GM23338 (cell line): ENCODE data around the gene CNOT6L. TPM values are rescaled to one million over a fixed set of nuclear protein-coding genes. Genes with fewer than 3 reads are reported as not detected.

Source experiments
- ATAC-seq: fragments of 200-7000 bp; cut with Tn5 transposase; 3 replicates; pipeline ENCODE4 v1.9.1; 2020
- DNase-seq: peaks from one replicate; pipeline ENCODE4 v3.0.0-alpha.2; 2015; ENCODE audit warnings: low spot score
- H2AFZ ChIP-seq: fragments of 200-600 bp; sonication (generic); 2 replicates; pipeline ENCODE4 v1.8.0; 2016; ENCODE audit warnings: antibody characterized with exemption, mild to moderate bottlenecking, moderate library complexity
- H3F3A ChIP-seq: fragments of 200-600 bp; sonication (generic); replicated peaks from 2 replicates; pipeline ENCODE4 v1.8.0; 2017; ENCODE audit warnings: antibody characterized with exemption, mixed run types, low read depth
- H3K27ac ChIP-seq: fragments of 200-600 bp; sonication (generic); 2 replicates; pipeline ENCODE4 v1.6.1; 2016; ENCODE audit warnings: low read depth
- H3K27me3 ChIP-seq: fragments of 200-600 bp; sonication (generic); 2 replicates; pipeline ENCODE4 v1.8.0; 2016; ENCODE audit warnings: mild to moderate bottlenecking, mixed run types, moderate library complexity; ENCODE audit not compliant: insufficient read depth
- H3K36me3 ChIP-seq: fragments of 200-600 bp; sonication (generic); 2 replicates; pipeline ENCODE4 v1.8.0; 2016; ENCODE audit warnings: mild to moderate bottlenecking; ENCODE audit not compliant: insufficient read depth
- H3K4me1 ChIP-seq: fragments of 200-600 bp; sonication (generic); 2 replicates; pipeline ENCODE4 v1.8.0; 2016; ENCODE audit warnings: mild to moderate bottlenecking, moderate library complexity; ENCODE audit not compliant: insufficient read depth
- H3K4me2 ChIP-seq: fragments of 200-600 bp; sonication (generic); 2 replicates; pipeline ENCODE4 v1.7.1; 2017; ENCODE audit warnings: mixed run types
- H3K4me3 ChIP-seq: fragments of 200-600 bp; sonication (generic); 2 replicates; pipeline ENCODE4 v1.6.1; 2016; ENCODE audit warnings: mixed run types
- H3K79me2 ChIP-seq: fragments of 200-600 bp; sonication (generic); replicated peaks from 2 replicates; pipeline ENCODE4 v1.8.0; 2017; ENCODE audit warnings: mild to moderate bottlenecking; ENCODE audit not compliant: insufficient read depth
- H3K9me2 ChIP-seq: fragments of 200-600 bp; sonication (generic); 2 replicates; pipeline ENCODE4 v1.8.0; 2017; ENCODE audit not compliant: insufficient read depth
- H4K20me1 ChIP-seq: fragments of 200-600 bp; sonication (generic); replicated peaks from 2 replicates; pipeline ENCODE4 v1.8.0; 2017; ENCODE audit warnings: mild to moderate bottlenecking; ENCODE audit not compliant: insufficient read depth
- H3K27ac Mint-ChIP-seq: 2 replicates; pipeline ENCODE4 v1.8.0; 2020; ENCODE audit warnings: inconsistent platforms, mild to moderate bottlenecking, moderate library complexity, mixed read lengths
- H3K27me3 Mint-ChIP-seq: 3 replicates; pipeline ENCODE4 v1.8.0; 2022; ENCODE audit warnings: low read depth, mild to moderate bottlenecking, moderate library complexity, mixed read lengths, inconsistent platforms; ENCODE audit not compliant: insufficient read depth, poor library complexity
- H3K36me3 Mint-ChIP-seq: 3 replicates; pipeline ENCODE4 v1.8.0; 2021; ENCODE audit warnings: low read depth, mild to moderate bottlenecking, inconsistent platforms, moderate library complexity, mixed read lengths
- H3K4me1 Mint-ChIP-seq: 3 replicates; pipeline ENCODE4 v1.8.0; 2020; ENCODE audit warnings: mild to moderate bottlenecking, inconsistent platforms, mixed read lengths
- H3K4me3 Mint-ChIP-seq: 3 replicates; pipeline ENCODE4 v1.8.0; 2021; ENCODE audit warnings: moderate library complexity, mild to moderate bottlenecking, inconsistent platforms, mixed read lengths
- H3K9me3 Mint-ChIP-seq: 3 replicates; pipeline ENCODE4 v1.8.0; 2020; ENCODE audit warnings: moderate library complexity, mild to moderate bottlenecking, inconsistent platforms, mixed read lengths
- CREB1 ChIP-seq: fragments of 250-450 bp; sonication (Bioruptor Pico); IDR thresholded peaks from 2 replicates; pipeline ENCODE4 v1.5.0; 2020; ENCODE audit warnings: low read depth, mild to moderate bottlenecking, moderate library complexity
- CTCF ChIP-seq, 2 experiments: fragments of 200-600 bp in 1 of 2; sonication (generic) in 1 of 2; conservative IDR thresholded peaks; 2 replicates each; pipeline versions ENCODE4 v1.5.1 to v1.6.1; 2016 to 2017; ENCODE audit warnings: antibody characterized with exemption in 2 of 2, low read depth in 2 of 2, mild to moderate bottlenecking in 2 of 2, moderate library complexity in 1 of 2
- ETS1 ChIP-seq: IDR thresholded peaks from 2 replicates; pipeline ENCODE4 v1.6.1; 2016; ENCODE audit warnings: antibody characterized with exemption
- EZH2 ChIP-seq: fragments of 200-600 bp; sonication (generic); IDR thresholded peaks from one replicate; pipeline ENCODE4 v1.8.0; 2017; ENCODE audit warnings: antibody characterized with exemption, mild to moderate bottlenecking, low read depth; ENCODE audit not compliant: unreplicated experiment
- EZH2phosphoT487 ChIP-seq: fragments of 200-600 bp; sonication (generic); IDR thresholded peaks from one replicate; pipeline ENCODE4 v1.8.1; 2018; ENCODE audit warnings: antibody characterized with exemption; ENCODE audit not compliant: unreplicated experiment
- JUNB ChIP-seq: IDR thresholded peaks from one replicate; pipeline ENCODE4 v1.6.1; 2016; ENCODE audit warnings: antibody characterized with exemption; ENCODE audit not compliant: unreplicated experiment
- NANOG ChIP-seq: IDR thresholded peaks from 2 replicates; pipeline ENCODE4 v1.6.1; 2016; ENCODE audit warnings: antibody characterized with exemption, borderline replicate concordance
- POLR2AphosphoS5 ChIP-seq: IDR thresholded peaks from 2 replicates; pipeline ENCODE4 v1.6.1; 2016; ENCODE audit warnings: antibody characterized with exemption, low read depth
- REST ChIP-seq: IDR thresholded peaks from one replicate; pipeline ENCODE4 v1.6.1; 2018; ENCODE audit warnings: antibody characterized with exemption; ENCODE audit not compliant: unreplicated experiment
- ZNF114 ChIP-seq: fragments of 250-450 bp; sonication (Bioruptor Pico); IDR thresholded peaks from 2 replicates; pipeline ENCODE4 v1.5.0; 2020; ENCODE audit warnings: mild to moderate bottlenecking, moderate library complexity
- ZNF331 ChIP-seq: fragments of 250-450 bp; sonication (Bioruptor Pico); IDR thresholded peaks from 2 replicates; pipeline ENCODE4 v1.5.0; 2020; ENCODE audit warnings: low read depth, mild to moderate bottlenecking, moderate library complexity
- ZNF462 ChIP-seq: fragments of 250-450 bp; sonication (Bioruptor Pico); IDR thresholded peaks from 2 replicates; pipeline ENCODE4 v1.5.0; 2020; ENCODE audit warnings: mild to moderate bottlenecking, moderate library complexity
- polyA plus RNA-seq: library from polyadenylated mRNA; unstranded; fragments of >200 nt; fragmentation: Nextera tagmentation; extraction: Ambion mirVana; gene quantifications from 2 replicates; pipeline ENCODE4 v1.2.1, GENCODE V29; 2016
- total RNA-seq: library from RNA; depleted of rRNA; stranded (reverse); fragments of >200 nt; shearing (Covaris generic); gene quantifications from 2 replicates; pipeline ENCODE4 v1.2.3, GENCODE V29; 2014

Gene CNOT6L
- total and polyA plus RNA-seq, 2 experiments from 2014 or later, result 3.2 to 13.9 TPM

- no peak for TF ChIP-seq CTCF (conservative IDR thresholded peaks at IDR 0.05; ENCODE audit: low read depth in 2 of 2)
- no peak for TF ChIP-seq EZH2phosphoT487
- no peak for TF ChIP-seq JUNB
- TF ChIP-seq EZH2, result no peak
- TF ChIP-seq ETS1, result no peak
- TF ChIP-seq CREB1 (CRISPR knock-in tag), result no peak
- TF ChIP-seq ZNF114 (CRISPR knock-in tag), result no peak
- TF ChIP-seq NANOG, result no peak
- TF ChIP-seq ZNF331 (CRISPR knock-in tag), result no peak
- no peak for TF ChIP-seq REST
- TF ChIP-seq POLR2AphosphoS5, result no peak
Observed at GRCh38 chr4:77783895-77784294, 35.3 kb downstream of the CNOT6L start (continued).

GRCh38 chr4:77782102-77782835 lies 36.9 kb downstream of the CNOT6L start:
- Histone ChIP-seq H3K36me3 (no peaks in the 10 kb centered on the region), H3K4me3 (no peak overlapping the region), H3K27me3 (no peaks in the 10 kb centered on the region), H2AFZ (no peak overlapping the region), H3K4me2 (no peak overlapping the region), H3K4me1 (peaks cover 5% of the 10 kb centered on the region; the same call in 1 of the 2 replicates), H3K9me2 (no peaks in the 10 kb centered on the region), H3K27ac (no peak overlapping the region), H3F3A (no peaks in the 10 kb centered on the region), H4K20me1 (no peaks in the 10 kb centered on the region; the same call in 1 of the 2 replicates), H3K79me2 (peaks cover 21% of the 10 kb centered on the region)
- peaks cover 3% of the 10 kb centered on the region for H3K27me3 Mint-ChIP-seq
- H3K9me3 Mint-ChIP-seq, result no peaks in the 10 kb centered on the region
- ATAC-seq (no peak), DNase-seq (no peak)
- peak overlapping the region; percentile 54; the same call in 1 of the 2 replicates for H3K27ac Mint-ChIP-seq
- H3K36me3 Mint-ChIP-seq, result no peaks in the 10 kb centered on the region
- no peak overlapping the region for H3K4me3 Mint-ChIP-seq
- H3K4me1 Mint-ChIP-seq, result peaks cover 6% of the 10 kb centered on the region
- TF ChIP-seq JUNB (no peak), ZNF114 (CRISPR knock-in tag) (no peak), ZNF462 (CRISPR knock-in tag) (no peak), EZH2phosphoT487 (no peak), NANOG (no peak)
